K562 (cell line): ENCODE measurements around the gene RUNDC1. TPM values are rescaled to one million over a fixed set of nuclear protein-coding genes. Genes with fewer than 3 reads are reported as not detected.

Experiments
- ATF3 ChIP-seq, 2 experiments: fragments of 450-650 bp in 1 of 2; sonication (generic) in 1 of 2; formaldehyde crosslinking in 1 of 2; IDR thresholded peaks in 1 of 2; conservative IDR thresholded peaks in 1 of 2; 2 replicates each; pipeline versions ENCODE4 v1.6.1 to v1.8.1; 2016 to 2023; ENCODE audit warnings: mild to moderate bottlenecking in 2 of 2, moderate library complexity in 2 of 2, inconsistent platforms in 1 of 2, missing genetic modification reagents in 1 of 2
- CBFB ChIP-seq: sonication (generic); formaldehyde crosslinking; IDR thresholded peaks from 2 replicates; pipeline ENCODE4 v1.4.0; 2020; ENCODE audit warnings: mild to moderate bottlenecking, missing genetic modification reagents
- CSDE1 ChIP-seq, 2 experiments: fragments of 450-650 bp; IDR thresholded peaks; 2 replicates each; pipeline ENCODE4 v1.6.1; 2016; ENCODE audit warnings: mild to moderate bottlenecking in 1 of 2
- FOSL1 ChIP-seq: fragments of 200-800 bp; sonication (Bioruptor generic); conservative IDR thresholded peaks from 2 replicates; pipeline ENCODE4 v1.6.1; 2016; ENCODE audit warnings: missing genetic modification characterization, missing compliant biosample characterization
- HIVEP1 ChIP-seq: fragments of 250-450 bp; sonication (Bioruptor Pico); IDR thresholded peaks from 2 replicates; pipeline ENCODE4 v1.4.0; 2020; ENCODE audit warnings: mild to moderate bottlenecking
- NFYB ChIP-seq: IDR thresholded peaks from 2 replicates; pipeline ENCODE4 v1.6.1; 2011; ENCODE audit warnings: mild to moderate bottlenecking, moderate library complexity; ENCODE audit not compliant: insufficient read length; ENCODE audit errors: extremely low read depth
- SMC3 ChIP-seq: conservative IDR thresholded peaks from 2 replicates; pipeline ENCODE4 v1.6.1; 2011; ENCODE audit warnings: low read depth, low read length, improper control_type of control experiment; ENCODE audit not compliant: insufficient read depth
- TEAD4 ChIP-seq, 2 experiments: sonication (generic) in 1 of 2; formaldehyde crosslinking in 1 of 2; IDR thresholded peaks; 2 replicates each; pipeline versions ENCODE4 v1.6.1 to v1.8.0; 2012 to 2022; ENCODE audit warnings: borderline replicate concordance in 1 of 2, inconsistent platforms in 1 of 2, low read length in 1 of 2, mild to moderate bottlenecking in 1 of 2, missing genetic modification reagents in 1 of 2
- ZFPM2 ChIP-seq: fragments of 250-450 bp; sonication (Bioruptor Pico); IDR thresholded peaks from 2 replicates; pipeline ENCODE4 v1.5.1; 2022; ENCODE audit warnings: mild to moderate bottlenecking
- ZNF384 ChIP-seq: IDR thresholded peaks from 2 replicates; pipeline ENCODE4 v1.6.1; 2012; ENCODE audit warnings: low read depth, low read length, improper control_type of control experiment
- polyA plus RNA-seq, 8 experiments: library from polyadenylated mRNA; depleted of rRNA in 4 of 8; stranded (reverse) in 5 of 8; unstranded in 3 of 8; fragments of >200 nt; fragmentation: Nextera tagmentation in 2 of 8; fragmentation: Illumina TruSeq in 1 of 8; extraction: Ambion mirVana in 2 of 8; extraction: Trizol in 1 of 8; gene quantifications; 2 replicates each; pipeline versions ENCODE4 v1.2.1 to v1.2.3, GENCODE V29; 2011 to 2014; ENCODE audit warnings: inconsistent platforms in 1 of 8, missing spikeins in 1 of 8
- total RNA-seq, 7 experiments: library from RNA; depleted of rRNA in 6 of 7; stranded (reverse); fragments of >200 nt in 6 of 7; fragmentation: Illumina TruSeq in 2 of 7; extraction: Trizol in 2 of 7; gene quantifications; 2 replicates each; pipeline versions ENCODE4 v1.2.1 to v1.2.3, GENCODE V29; 2011 to 2021; ENCODE audit warnings: low replicate concordance in 1 of 7
- TF ChIP-seq, protein P1 (sequence below), 2 experiments: fragments of 450-650 bp; IDR thresholded peaks; 2 replicates each; pipeline ENCODE4 v1.6.1; 2018; ENCODE audit warnings: mild to moderate bottlenecking in 2 of 2, low read depth in 1 of 2; ENCODE audit not compliant: partially characterized antibody in 2 of 2
- TF ChIP-seq, protein P2 (sequence below): IDR thresholded peaks from 3 replicates; pipeline ENCODE4 v1.6.1; 2011; ENCODE audit warnings: borderline replicate concordance, mild to moderate bottlenecking; ENCODE audit not compliant: insufficient read length, insufficient read depth
- TF ChIP-seq, protein P3 (sequence below): fragments of 200-800 bp; sonication (Bioruptor generic); IDR thresholded peaks from 2 replicates; pipeline ENCODE4 v1.6.1; 2017; ENCODE audit warnings: missing genetic modification characterization, missing compliant biosample characterization
- TF ChIP-seq, protein P4 (sequence below): fragments of 250-450 bp; sonication (Bioruptor Pico); IDR thresholded peaks from 2 replicates; pipeline ENCODE4 v1.5.0; 2021; ENCODE audit warnings: mild to moderate bottlenecking, borderline replicate concordance

The RUNDC1 gene
- total and polyA plus RNA-seq, 9 of the 15 experiments (the other 6 are each of a cell fraction or from before 2014, with no cell fraction given), result 3.4 to 12.6 (median 9.4) TPM

DNA sequence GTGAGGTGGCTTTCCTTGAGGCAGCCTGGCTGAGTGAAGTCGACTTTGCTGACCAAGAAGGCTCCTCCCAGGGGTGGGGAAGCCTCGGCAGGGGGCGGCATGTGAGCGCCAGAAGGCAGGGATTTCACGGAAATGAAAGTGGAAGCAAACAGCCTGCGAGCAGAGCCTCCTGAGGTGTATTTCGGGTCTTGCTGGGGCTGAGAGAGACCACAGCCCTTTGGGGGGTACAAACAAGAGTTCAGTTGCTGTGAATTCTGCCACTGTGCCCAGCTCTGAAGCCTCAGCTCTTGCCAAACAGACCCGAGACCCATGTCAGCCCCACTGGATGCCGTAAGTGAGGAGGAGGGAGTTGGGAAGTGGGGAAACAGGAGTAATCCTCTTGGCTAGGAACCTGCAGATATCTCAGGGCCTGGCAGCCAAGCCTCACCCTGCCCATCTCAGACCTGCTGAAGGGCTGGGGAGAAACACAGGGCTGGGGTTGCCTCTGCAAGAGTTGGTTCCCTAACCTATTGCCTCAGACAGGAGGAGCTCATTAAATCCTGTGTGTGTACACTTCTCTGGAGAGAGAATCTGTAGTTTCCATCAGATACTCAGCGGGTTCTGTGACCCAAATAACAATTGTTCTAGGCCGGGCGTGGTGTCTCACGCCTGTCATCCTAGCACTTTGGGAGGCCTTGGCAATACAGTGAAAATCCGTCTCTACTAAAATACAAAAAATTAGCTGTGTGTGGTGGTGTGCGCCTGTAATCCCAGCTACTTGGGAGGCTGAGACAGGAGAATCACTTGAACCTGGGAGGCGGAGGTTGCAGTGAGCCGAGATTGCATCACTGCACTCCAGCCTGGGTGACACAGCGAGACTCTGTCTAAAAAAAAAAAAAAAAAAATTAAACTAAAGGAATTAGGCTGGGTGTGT, 26.5 kb downstream of the RUNDC1 start, which contains the start of gene IFI35 (continued):
- TF ChIP-seq ZNF384, result 0 out of 2 replicates have a peak, but pooled peaks have one; percentile 43
- TF ChIP-seq NFYB, result no peak
- 0 out of 2 replicates have a peak, but pooled peaks have one; percentile 24 for TF ChIP-seq HIVEP1 (CRISPR knock-in tag)
- no peak for TF ChIP-seq TEAD4 (IDR thresholded peaks at IDR 0.05; ENCODE audit: low read length)
- no peak for TF ChIP-seq TEAD4 (CRISPR knock-in tag; IDR thresholded peaks at IDR 0.05; ENCODE audit: borderline replicate concordance)
- TF ChIP-seq, protein P1, sequence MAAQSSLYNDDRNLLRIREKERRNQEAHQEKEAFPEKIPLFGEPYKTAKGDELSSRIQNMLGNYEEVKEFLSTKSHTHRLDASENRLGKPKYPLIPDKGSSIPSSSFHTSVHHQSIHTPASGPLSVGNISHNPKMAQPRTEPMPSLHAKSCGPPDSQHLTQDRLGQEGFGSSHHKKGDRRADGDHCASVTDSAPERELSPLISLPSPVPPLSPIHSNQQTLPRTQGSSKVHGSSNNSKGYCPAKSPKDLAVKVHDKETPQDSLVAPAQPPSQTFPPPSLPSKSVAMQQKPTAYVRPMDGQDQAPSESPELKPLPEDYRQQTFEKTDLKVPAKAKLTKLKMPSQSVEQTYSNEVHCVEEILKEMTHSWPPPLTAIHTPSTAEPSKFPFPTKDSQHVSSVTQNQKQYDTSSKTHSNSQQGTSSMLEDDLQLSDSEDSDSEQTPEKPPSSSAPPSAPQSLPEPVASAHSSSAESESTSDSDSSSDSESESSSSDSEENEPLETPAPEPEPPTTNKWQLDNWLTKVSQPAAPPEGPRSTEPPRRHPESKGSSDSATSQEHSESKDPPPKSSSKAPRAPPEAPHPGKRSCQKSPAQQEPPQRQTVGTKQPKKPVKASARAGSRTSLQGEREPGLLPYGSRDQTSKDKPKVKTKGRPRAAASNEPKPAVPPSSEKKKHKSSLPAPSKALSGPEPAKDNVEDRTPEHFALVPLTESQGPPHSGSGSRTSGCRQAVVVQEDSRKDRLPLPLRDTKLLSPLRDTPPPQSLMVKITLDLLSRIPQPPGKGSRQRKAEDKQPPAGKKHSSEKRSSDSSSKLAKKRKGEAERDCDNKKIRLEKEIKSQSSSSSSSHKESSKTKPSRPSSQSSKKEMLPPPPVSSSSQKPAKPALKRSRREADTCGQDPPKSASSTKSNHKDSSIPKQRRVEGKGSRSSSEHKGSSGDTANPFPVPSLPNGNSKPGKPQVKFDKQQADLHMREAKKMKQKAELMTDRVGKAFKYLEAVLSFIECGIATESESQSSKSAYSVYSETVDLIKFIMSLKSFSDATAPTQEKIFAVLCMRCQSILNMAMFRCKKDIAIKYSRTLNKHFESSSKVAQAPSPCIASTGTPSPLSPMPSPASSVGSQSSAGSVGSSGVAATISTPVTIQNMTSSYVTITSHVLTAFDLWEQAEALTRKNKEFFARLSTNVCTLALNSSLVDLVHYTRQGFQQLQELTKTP (IDR thresholded peaks at IDR 0.05; ENCODE audit: low read depth in 1 of 2, partially characterized antibody in 2 of 2), result no peak
- TF ChIP-seq ATF3 (IDR thresholded peaks at IDR 0.05), result peak; percentile 88
- TF ChIP-seq ATF3 (CRISPR knock-in tag; conservative IDR thresholded peaks at IDR 0.05), result no peak
- TF ChIP-seq, protein P2, sequence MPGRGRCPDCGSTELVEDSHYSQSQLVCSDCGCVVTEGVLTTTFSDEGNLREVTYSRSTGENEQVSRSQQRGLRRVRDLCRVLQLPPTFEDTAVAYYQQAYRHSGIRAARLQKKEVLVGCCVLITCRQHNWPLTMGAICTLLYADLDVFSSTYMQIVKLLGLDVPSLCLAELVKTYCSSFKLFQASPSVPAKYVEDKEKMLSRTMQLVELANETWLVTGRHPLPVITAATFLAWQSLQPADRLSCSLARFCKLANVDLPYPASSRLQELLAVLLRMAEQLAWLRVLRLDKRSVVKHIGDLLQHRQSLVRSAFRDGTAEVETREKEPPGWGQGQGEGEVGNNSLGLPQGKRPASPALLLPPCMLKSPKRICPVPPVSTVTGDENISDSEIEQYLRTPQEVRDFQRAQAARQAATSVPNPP, result no peak
- TF ChIP-seq CBFB (CRISPR knock-in tag), result no peak
- TF ChIP-seq FOSL1 (tag), result 0 out of 2 replicates have a peak, but pooled peaks have one; percentile 17
- 0 out of 2 replicates have a peak, but pooled peaks have one; percentile 35 for TF ChIP-seq SMC3
- TF ChIP-seq, protein P3, sequence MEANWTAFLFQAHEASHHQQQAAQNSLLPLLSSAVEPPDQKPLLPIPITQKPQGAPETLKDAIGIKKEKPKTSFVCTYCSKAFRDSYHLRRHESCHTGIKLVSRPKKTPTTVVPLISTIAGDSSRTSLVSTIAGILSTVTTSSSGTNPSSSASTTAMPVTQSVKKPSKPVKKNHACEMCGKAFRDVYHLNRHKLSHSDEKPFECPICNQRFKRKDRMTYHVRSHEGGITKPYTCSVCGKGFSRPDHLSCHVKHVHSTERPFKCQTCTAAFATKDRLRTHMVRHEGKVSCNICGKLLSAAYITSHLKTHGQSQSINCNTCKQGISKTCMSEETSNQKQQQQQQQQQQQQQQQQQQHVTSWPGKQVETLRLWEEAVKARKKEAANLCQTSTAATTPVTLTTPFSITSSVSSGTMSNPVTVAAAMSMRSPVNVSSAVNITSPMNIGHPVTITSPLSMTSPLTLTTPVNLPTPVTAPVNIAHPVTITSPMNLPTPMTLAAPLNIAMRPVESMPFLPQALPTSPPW (CRISPR knock-in tag), result peak; percentile 29; the same call in 1 of the 2 replicates
- no peak for TF ChIP-seq ZFPM2 (CRISPR knock-in tag)
- no peak for TF ChIP-seq CSDE1 (IDR thresholded peaks at IDR 0.05)
- TF ChIP-seq, protein P4, sequence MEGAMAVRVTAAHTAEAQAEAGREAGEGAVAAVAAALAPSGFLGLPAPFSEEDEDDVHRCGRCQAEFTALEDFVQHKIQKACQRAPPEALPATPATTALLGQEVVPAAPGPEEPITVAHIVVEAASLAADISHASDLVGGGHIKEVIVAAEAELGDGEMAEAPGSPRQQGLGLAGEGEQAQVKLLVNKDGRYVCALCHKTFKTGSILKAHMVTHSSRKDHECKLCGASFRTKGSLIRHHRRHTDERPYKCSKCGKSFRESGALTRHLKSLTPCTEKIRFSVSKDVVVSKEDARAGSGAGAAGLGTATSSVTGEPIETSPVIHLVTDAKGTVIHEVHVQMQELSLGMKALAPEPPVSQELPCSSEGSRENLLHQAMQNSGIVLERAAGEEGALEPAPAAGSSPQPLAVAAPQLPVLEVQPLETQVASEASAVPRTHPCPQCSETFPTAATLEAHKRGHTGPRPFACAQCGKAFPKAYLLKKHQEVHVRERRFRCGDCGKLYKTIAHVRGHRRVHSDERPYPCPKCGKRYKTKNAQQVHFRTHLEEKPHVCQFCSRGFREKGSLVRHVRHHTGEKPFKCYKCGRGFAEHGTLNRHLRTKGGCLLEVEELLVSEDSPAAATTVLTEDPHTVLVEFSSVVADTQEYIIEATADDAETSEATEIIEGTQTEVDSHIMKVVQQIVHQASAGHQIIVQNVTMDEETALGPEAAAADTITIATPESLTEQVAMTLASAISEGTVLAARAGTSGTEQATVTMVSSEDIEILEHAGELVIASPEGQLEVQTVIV (CRISPR knock-in tag), result no peak
